Stimulated activated CD4-positive, alpha-beta T cell treated with anti-CD3 and anti-CD28 coated beads, Interleukin-4, amount 100 ng/mL, for 1 hour (primary cell): Measurements from ENCODE around the gene CACNB1.

ENCODE experiments used
- DNase-seq: peaks from one replicate; pipeline ENCODE4 v3.0.0-alpha.2; 2020

CACNB1 gene

DNA sequence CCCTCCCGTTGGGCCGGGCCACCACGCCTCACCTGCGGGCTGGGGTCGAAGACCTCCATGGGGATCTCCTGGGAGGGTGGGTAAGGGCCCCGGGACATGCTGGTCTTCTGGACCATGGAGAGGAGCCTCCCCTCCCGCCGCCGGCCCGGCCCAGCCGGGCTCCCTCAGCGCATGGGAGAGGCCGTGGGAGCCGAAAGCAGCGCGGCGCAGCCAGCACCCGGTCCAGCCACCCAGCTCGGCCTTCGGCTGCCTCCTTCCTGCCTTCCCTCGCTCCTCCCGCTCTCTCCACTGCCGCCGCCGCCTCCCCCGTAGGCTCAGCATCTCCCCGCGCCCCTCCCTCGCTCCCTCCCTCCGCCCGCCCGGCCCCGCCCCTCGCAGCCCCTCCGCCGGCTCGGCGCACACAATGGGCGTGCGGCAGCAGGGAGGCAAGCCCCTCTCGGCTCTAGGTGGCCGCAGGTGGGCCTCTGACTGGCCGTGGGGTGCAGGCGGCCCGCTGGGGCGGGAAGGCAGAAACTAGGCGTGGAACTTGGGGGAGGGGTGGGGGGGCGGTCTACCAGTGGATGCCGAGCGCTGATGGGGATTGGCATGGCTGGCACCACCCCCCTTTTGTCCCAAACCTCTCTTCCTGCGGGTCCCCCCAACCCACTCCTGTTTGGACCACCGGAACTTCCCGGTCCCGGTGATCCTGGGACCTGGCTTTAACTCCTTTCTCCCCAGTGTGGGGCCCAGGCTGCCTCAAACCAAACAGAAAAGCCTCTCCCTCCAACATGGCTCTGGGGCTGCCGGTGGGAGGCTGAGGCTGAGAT lies at the start of gene CACNB1:
TSS of gene CACNB1 (minus strand) at position 290 of the 806 bp plus-strand sequence. CDS start at position 116, 174 bp downstream.
- peak; percentile 73 for DNase-seq

- no peak for DNase-seq
Measured at GRCh38 chr17:39246274-39246673, 48.8 kb upstream of the CACNB1 start.

DNA sequence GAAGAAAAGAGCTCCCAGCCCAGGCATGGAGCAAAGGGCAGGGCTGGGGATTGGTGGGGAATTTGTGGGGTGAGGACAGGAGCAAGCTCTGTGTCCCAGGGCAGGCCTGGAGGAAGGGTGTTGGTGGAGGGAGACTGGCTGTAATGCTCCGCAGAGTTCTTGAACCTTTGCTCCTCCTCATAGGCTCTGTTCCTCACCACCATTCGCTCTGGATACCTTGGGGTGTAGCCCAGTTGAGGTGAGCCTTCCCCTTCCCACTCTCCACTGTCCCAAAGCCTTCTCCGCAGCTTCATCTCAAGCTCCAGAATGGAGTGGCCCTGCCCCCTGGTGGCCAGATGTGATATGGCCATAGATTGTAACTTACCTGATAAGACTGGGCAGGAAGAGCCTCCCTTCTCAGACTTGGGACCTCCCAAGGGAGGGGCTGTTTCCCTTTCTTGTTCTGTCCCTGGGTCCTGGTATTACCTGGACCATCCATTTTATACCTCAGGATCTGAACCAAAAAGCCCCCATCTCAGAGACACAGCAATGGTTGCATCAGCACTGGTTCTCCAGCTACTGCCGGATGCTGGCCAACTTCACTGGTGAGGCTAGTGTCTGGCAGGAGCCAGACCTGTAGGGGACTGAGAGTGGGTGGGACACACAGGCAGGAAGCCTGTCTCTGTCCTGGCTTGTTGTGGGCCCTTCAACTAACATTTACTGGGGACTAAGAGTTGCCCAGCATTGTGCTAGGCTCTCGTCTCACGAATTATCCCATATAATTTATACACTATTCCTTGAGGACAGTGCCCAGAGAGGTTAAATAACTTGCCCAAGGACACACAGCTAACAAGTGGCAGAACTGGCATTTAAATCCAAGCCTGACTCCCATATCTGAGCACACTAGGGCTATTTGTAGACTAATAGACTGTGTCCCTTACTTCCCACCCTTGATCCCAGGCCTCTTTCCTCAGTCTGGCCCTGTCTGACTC lies 47.4 kb upstream of the CACNB1 start:
- peak; percentile 86 for DNase-seq

DNA sequence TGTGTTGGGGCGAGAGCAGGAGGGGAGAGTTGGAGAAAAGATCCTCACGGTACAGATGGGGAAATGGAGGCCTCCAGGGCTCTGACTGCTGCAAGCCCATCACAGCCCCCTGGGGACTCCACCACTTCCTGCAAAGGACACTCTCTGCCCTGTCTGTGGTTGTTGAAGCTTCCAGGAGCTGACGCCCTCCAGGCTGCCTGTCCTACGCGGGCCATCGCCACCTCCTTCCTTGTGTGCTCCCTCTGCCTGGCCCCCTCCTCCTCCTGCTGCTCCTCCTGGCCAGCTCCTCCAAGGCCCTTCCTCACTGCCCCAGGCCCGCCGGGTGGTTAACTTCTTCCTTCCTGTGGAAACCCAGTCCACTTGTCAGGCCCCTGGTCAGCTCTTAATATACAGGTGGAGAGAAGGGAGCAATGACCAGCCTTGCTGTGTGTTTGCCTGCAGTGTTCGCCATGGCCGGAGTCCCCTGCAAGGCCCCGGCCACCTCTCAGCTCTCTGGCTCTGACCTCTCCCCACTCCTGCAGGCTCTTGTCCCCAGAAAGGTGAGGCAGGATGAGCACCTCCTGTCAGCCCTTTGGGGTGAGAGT lies 46.6 kb upstream of the CACNB1 start:
- no peak for DNase-seq

GRCh38 chr17:39243155-39243554 lies 45.7 kb upstream of the CACNB1 start:
- no peak for DNase-seq

DNA sequence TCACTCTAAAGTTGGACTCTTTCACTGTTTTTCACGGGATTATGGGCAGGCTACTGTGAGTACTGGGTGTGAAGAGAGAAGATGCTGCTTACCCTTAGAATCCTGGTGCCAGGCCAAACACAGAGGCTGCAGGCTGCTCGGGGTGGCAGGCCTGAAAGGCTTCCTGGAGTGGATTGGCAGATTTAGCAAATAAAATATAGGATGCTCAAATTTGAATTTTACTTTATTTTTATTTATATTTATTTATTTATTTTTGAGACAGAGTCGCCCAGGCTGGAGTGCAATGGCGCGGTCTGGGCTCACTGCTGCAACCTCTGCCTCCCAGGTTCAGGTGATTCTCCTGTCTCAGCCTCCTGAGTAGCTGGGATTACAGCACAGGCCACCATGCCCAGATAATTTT lies 43.2 kb upstream of the CACNB1 start:
- DNase-seq, result no peak

- peak; percentile 71 for DNase-seq
Measured at GRCh38 chr17:39239640-39240314, 42.3 kb upstream of the CACNB1 start.

DNA sequence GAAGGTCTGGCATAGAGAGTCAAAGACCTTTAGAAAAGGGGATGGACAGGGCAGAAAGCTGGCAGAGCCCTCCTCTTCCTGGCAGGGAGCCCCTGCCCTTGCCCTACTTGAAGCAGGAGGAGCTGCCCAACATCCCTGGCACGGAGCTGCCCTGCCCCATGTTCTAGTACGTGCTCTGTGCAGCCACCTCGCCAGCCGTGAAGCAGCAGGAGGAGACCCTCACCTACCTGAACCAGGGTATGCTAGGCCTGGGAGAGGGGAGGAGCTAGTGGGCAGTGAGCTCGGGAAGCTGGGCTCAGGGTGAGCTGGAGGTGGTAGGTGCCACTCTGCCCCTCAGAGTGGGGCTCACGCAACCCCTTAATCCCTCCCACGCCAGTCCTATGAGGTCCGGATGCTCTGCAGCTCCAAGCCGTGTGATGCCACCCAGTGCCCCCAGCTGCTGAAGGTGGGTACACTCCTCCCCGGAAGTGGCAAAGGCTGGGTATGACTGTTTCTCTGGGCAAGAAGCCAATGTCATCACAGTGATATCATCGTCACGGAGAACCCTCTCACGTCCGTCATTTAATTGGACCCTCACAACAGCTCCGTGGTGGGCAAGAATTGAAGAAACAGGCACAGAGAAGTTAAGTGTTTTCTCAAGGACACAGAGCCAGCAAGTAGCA lies 41.0 kb upstream of the CACNB1 start:
- DNase-seq, result peak; percentile 59

GRCh38 chr17:39237586-39237985 lies 40.1 kb upstream of the CACNB1 start:
- DNase-seq, result no peak

DNA sequence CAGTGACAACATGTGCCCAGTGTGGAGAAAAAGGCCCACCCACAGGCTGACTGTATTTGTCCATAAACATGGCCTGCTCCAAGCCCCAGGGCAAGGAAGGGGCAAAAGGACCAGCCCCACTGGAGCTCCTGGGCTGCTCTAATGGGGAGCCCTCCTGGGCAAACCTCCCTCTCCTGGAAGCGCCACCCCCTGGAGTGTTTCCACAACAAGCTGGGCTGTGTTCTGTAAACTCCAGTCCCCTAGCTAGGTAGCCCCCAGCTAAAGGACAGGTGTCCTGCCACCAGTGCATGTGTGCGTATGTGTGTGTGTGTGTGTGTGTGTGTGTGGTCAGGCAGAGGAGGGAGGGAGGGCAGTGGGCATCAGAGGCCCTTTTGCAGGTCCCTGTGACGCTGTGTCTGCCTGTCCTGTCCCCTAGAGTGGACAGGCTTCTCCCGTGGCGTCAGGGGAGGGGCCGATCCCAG lies 39.5 kb upstream of the CACNB1 start:
- DNase-seq, result no peak

GRCh38 chr17:39236450-39236927 lies 39.0 kb upstream of the CACNB1 start:
- no peak for DNase-seq

GRCh38 chr17:39235555-39236449 lies 38.3 kb upstream of the CACNB1 start:
- DNase-seq, result no peak

DNA sequence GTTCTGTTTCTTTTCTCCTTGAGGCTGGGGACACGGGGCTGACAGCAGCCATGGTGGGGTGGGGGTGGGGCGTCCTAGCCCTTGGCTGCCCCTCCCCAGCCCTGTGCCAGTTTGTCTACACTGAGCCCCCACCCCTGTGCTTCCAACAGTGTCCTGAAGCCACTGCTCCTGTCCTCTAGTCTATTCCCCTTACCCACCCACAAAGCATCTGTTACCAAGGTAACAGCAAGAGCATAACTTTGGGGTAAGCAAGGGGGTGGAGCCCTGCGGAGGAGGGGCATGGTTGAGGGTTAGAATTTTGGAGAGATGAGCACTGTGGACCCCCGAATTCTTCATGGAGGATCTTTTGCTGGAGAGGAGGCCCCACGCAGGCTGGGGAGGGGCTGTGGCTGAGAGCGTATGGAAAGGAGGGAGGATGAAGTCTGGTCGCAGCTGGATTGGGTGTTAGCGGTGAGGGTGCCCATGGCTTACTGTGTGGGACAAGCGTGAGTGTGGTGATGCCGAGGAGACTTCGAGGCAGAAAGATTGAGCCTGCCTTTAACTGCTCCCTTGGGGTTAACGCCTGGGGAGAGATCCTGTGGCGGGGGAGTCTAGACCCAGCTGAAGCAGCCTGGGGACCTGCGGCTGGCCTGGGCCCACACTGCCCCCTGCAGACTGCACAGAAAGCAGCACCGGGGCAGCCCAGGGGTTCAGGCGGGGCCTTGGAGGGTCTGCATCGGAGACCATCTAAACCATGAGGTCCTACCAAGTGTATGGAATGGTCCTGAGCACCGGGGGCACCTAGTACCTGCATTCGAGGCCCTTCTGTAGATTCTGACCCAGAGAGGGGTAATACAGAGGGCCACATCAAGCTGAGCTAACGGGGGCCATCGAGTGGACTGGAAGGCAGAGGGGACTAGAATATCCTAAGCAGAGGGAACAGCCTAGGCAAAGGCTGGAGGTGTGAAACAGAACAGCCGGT lies 34.4 kb upstream of the CACNB1 start:
- peak; percentile 57 for DNase-seq

GRCh38 chr17:39231091-39231561 lies 33.7 kb upstream of the CACNB1 start:
- no peak for DNase-seq

DNA sequence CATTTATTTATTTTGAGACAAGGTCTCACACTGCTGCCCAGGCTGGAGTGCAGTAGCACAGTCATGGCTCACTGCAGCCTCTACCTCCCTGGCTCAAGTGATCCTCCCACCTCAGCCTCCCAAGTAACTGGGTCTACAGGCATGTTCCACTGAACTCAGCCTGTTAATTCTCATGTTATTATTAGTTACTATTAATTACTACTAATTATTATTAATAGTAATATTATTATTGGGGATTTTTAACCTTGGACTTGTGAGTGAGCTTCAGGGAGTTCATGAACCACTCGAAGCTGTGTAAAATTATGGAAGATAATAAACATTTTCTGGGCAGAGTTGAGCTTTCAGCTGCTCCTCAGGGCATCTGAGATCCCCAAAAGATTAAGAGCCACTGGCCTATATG lies 32.9 kb upstream of the CACNB1 start:
- no peak for DNase-seq

DNA sequence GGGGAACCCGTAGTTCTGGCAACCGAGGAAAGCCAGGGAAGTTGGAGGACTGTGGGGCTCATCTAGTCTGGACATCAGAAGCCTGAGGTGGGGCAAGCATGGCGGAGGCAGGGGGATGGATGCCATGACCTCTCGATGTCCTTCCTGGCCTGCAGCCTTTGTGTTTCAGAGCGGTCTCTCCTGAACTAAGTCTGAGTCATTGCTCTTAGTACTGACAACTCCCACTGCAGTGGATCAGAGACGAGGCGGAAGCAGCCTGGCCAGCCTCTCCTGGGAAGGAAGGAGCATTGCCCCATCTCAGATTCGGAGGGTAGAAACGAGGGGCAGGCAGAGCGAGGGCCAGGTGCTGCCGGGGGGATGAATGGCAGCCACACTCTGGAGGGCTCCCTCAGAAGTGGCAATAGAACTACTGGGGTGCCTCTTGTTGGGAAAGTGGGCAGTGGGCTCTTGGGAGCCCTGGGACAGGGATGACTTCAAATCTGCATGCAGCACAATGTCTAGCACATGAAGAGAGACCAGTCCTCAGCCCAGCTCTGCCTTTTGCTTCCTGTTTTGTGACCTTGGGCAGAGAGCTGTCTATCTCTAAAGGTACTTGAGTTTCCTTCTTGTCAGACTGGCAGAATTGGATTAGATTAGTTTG lies 31.9 kb upstream of the CACNB1 start:
- no peak for DNase-seq

- no peak for DNase-seq
Measured at GRCh38 chr17:39227364-39227919, 30.0 kb upstream of the CACNB1 start.

DNA sequence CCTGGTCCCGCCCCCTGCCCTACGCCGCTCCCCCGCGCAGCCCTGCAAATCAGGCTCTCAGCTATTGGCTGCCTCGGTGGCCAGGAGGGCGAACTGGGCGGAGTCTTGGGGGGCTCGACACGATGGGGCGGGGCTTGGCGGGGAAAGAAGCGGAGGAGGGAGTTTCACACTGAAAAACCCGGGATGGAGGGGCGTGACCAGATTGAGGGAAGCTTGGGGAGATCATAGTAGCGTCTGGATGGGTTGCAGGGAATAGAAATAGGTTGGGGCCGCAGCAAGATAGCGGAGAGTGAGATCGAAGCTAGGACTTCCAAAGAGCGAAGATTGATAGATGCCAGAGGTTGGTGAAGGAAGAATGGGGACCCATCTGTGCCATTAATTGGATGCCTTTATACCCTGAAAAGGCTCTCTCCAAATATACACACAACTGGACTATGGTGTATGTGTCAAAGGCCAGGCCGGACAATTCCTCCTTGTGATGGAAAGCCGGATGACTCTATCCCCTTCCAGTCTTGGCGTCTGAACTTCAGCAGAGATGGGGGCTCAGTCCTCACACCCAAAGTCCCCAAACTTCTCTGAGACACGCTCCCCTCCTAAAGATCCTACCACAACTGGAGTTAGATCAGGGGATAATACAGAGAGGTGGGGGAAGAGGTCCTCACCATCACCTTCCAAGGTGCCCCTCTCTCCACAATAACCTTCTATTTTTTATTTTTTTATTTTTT lies 28.7 kb upstream of the CACNB1 start:
- peak; percentile 50 for DNase-seq
